HepG2 (cell line): ENCODE data around the gene DPYSL3. TPM values are rescaled to one million over a fixed set of nuclear protein-coding genes. Genes with fewer than 3 reads are reported as not detected.

Experiments used
- ATAC-seq: fragments of 200-7000 bp; cut with Tn5 transposase; 3 replicates; pipeline ENCODE4 v1.9.1; 2020; ENCODE audit warnings: mild to moderate bottlenecking, moderate library complexity
- BruUV-seq: library from RNA; stranded (reverse); fragments of 400-500 nt; replicated peaks from 2 replicates; lab custom pipeline; 2021; lab: Mats Ljungman, UMichigan
- CTCF ChIA-PET: fragments of 300-600 bp; formaldehyde crosslinking; extraction: SDS; loops from one replicate; lab custom pipeline; 2021; ENCODE audit warnings: low total read pairs, inconsistent platforms, low intra/inter-chr PET ratio; lab: Yijun Ruan, JAX
- POLR2A ChIA-PET: fragments of 350-600 bp; sonication (Branson Sonifier 250); formaldehyde crosslinking; loops from one replicate; lab custom pipeline; 2020; ENCODE audit warnings: antibody characterized with exemption, inconsistent platforms; lab: Yijun Ruan, JAX
- DNase-seq: peaks from one replicate; pipeline ENCODE4 v3.0.0-alpha.2; 2015; ENCODE audit warnings: low spot score
- FAIRE-seq: peaks from 3 replicates; lab custom pipeline; 2011; peaks lifted over from hg19 to GRCh38; lab: Jason Lieb, UNC
- H2AFZ ChIP-seq: one replicate; pipeline ENCODE4 v1.6.1; 2011; ENCODE audit warnings: low read length, inconsistent platforms
- H3K27ac ChIP-seq: fragments of 300-600 bp; 3 replicates; pipeline ENCODE4 v1.8.0; 2011; ENCODE audit warnings: mixed run types, mild to moderate bottlenecking, mixed read lengths, low read length, inconsistent platforms; ENCODE audit not compliant: insufficient read depth; ENCODE audit errors: extremely low read length
- H3K27me3 ChIP-seq, 2 experiments: fragments of 200-600 bp in 1 of 2; 2 replicates in 1 of 2; 3 replicates in 1 of 2; pipeline versions ENCODE4 v1.6.0 to v1.8.0; 2011; ENCODE audit warnings: low read length in 2 of 2, mild to moderate bottlenecking in 2 of 2, moderate library complexity in 2 of 2, inconsistent platforms in 1 of 2; ENCODE audit not compliant: insufficient read depth in 2 of 2, control insufficient read depth in 1 of 2
- H3K36me3 ChIP-seq, 2 experiments: fragments of 200-600 bp in 1 of 2; replicated peaks in 1 of 2; 2 replicates in 1 of 2; 3 replicates in 1 of 2; pipeline versions ENCODE4 v1.5.1 to v1.8.0; 2011; ENCODE audit warnings: low read length in 2 of 2, inconsistent platforms in 1 of 2; ENCODE audit not compliant: insufficient read depth in 2 of 2, control insufficient read depth in 1 of 2
- H3K4me1 ChIP-seq: 2 replicates; pipeline ENCODE4 v1.5.1; 2012; ENCODE audit warnings: low read length, inconsistent platforms; ENCODE audit not compliant: insufficient read depth
- H3K4me2 ChIP-seq: 2 replicates; pipeline ENCODE4 v1.6.0; 2011; ENCODE audit warnings: low read depth, low read length, inconsistent platforms
- H3K4me3 ChIP-seq, 3 experiments: fragments of 200-600 bp in 1 of 3; sonication (generic), shearing (Covaris generic) in 1 of 3; replicated peaks in 1 of 3; 2 replicates each; pipeline ENCODE4 v1.5.1; 2011 to 2016; ENCODE audit warnings: low read length in 3 of 3, inconsistent platforms in 2 of 3, low read depth in 2 of 3, mild to moderate bottlenecking in 2 of 3, control low read depth in 1 of 3, mixed read lengths in 1 of 3; ENCODE audit not compliant: insufficient read depth in 1 of 3
- H3K79me2 ChIP-seq: one replicate; pipeline ENCODE4 v1.6.1; 2011; ENCODE audit warnings: low read length, inconsistent platforms; ENCODE audit not compliant: insufficient read depth
- H3K9ac ChIP-seq: 2 replicates; pipeline ENCODE4 v1.6.0; 2011; ENCODE audit warnings: mild to moderate bottlenecking, low read depth, low read length, inconsistent platforms; ENCODE audit not compliant: insufficient read depth
- H3K9me3 ChIP-seq: 2 replicates; pipeline ENCODE4 v1.5.1; 2012; ENCODE audit warnings: mild to moderate bottlenecking, low read length
- H4K20me1 ChIP-seq: 2 replicates; pipeline ENCODE4 v1.6.0; 2011; ENCODE audit warnings: inconsistent platforms, mild to moderate bottlenecking, low read length, moderate library complexity; ENCODE audit not compliant: insufficient read depth
- HDAC6 ChIP-seq: fragments of 200-600 bp; sonication (generic); IDR thresholded peaks from 2 replicates; pipeline ENCODE4 v1.7.0; 2017; ENCODE audit warnings: mild to moderate bottlenecking, antibody characterized with exemption, low read length, low read depth
- HIVEP1 ChIP-seq: sonication (generic); formaldehyde crosslinking; IDR thresholded peaks from 2 replicates; pipeline ENCODE4 v1.4.0; 2020; ENCODE audit warnings: mild to moderate bottlenecking, missing genetic modification reagents
- HOXA9 ChIP-seq: sonication (generic); formaldehyde crosslinking; IDR thresholded peaks from 2 replicates; pipeline ENCODE4 v1.8.1; 2022; ENCODE audit warnings: missing genetic modification reagents, mild to moderate bottlenecking, moderate library complexity, borderline replicate concordance
- NFYB ChIP-seq: sonication (generic); formaldehyde crosslinking; IDR thresholded peaks from 2 replicates; pipeline ENCODE4 v1.4.0; 2020; ENCODE audit warnings: missing genetic modification reagents
- PLRG1 ChIP-seq: fragments of 450-650 bp; conservative IDR thresholded peaks from 2 replicates; pipeline ENCODE4 v1.6.1; 2016
- RBM22 ChIP-seq: fragments of 200-400 bp; formaldehyde crosslinking; optimal IDR thresholded peaks from 2 replicates; pipeline ENCODE3; 2017; ENCODE audit warnings: mild to moderate bottlenecking, low read length, moderate library complexity
- SRSF4 ChIP-seq: fragments of 200-400 bp; formaldehyde crosslinking; IDR thresholded peaks from one replicate; pipeline ENCODE4 v1.6.1; 2018; ENCODE audit warnings: mild to moderate bottlenecking, low read depth, low read length, moderate library complexity; ENCODE audit not compliant: poor library complexity, severe bottlenecking
- ZNF451 ChIP-seq: sonication (generic); formaldehyde crosslinking; IDR thresholded peaks from 2 replicates; pipeline ENCODE4 v1.5.0; 2020; ENCODE audit warnings: mild to moderate bottlenecking, missing genetic modification reagents
- ZNF484 ChIP-seq: sonication (generic); formaldehyde crosslinking; IDR thresholded peaks from 2 replicates; pipeline ENCODE4 v1.5.1; 2020; ENCODE audit warnings: mild to moderate bottlenecking, low read depth, missing genetic modification reagents, borderline replicate concordance
- ZNF550 ChIP-seq: sonication (generic); formaldehyde crosslinking; IDR thresholded peaks from 2 replicates; pipeline ENCODE4 v1.4.0; 2020; ENCODE audit warnings: mild to moderate bottlenecking, missing genetic modification reagents, borderline replicate concordance
- WGBS: methylation state at CpG from one replicate; pipeline ENCODE4 v1.1.6; 2017; ENCODE audit warnings: low lambda C conversion rate; 5-methylcytosine and 5-hydroxymethylcytosine counted together
- in situ Hi-C: cut with HindIII; loops from 2 replicates; pipeline ENCODE4 v1.10.0; 2017; ENCODE audit warnings: low pct_unique_long_range_greater_than_20kb; ENCODE audit not compliant: extremely low pct_ligation_motif_present
- intact Hi-C: fragments of 100-400 bp; cut with micrococcal nuclease; formaldehyde crosslinking; loops from one replicate; pipeline ENCODE4 v1.10.0; 2022; ENCODE audit not compliant: unreplicated experiment
- polyA plus RNA-seq, 8 experiments: library from polyadenylated mRNA; depleted of rRNA in 3 of 8; stranded (reverse) in 7 of 8; unstranded in 1 of 8; fragments of >200 nt; fragmentation: Illumina TruSeq in 4 of 8; extraction: Trizol in 4 of 8; gene quantifications; 2 replicates each; pipeline versions ENCODE4 v1.2.1 to v1.2.3, GENCODE V29; 2011 to 2016; ENCODE audit warnings: low read depth in 4 of 8, missing spikeins in 1 of 8, mixed read lengths in 1 of 8; ENCODE audit not compliant: insufficient read depth in 1 of 8
- total RNA-seq, 5 experiments: library from RNA; depleted of rRNA; stranded (reverse); fragments of >200 nt; fragmentation: Illumina TruSeq; extraction: Trizol; gene quantifications; 2 replicates each; pipeline ENCODE4 v1.2.3, GENCODE V29; 2016; ENCODE audit warnings: low read depth in 1 of 5
- TF ChIP-seq, protein P1 (sequence below): sonication (generic); formaldehyde crosslinking; IDR thresholded peaks from 2 replicates; pipeline ENCODE4 v1.8.0; 2023; ENCODE audit warnings: mild to moderate bottlenecking, missing genetic modification reagents
- TF ChIP-seq, protein P2 (sequence below): IDR thresholded peaks from 2 replicates; pipeline ENCODE4 v1.6.1; 2016; ENCODE audit warnings: low read depth, control low read depth

Gene DPYSL3
- total and polyA plus RNA-seq, 2 of the 13 experiments (the other 11 are each of a cell fraction or from before 2014, with no cell fraction given): 0.08 to 0.15 TPM

DNA sequence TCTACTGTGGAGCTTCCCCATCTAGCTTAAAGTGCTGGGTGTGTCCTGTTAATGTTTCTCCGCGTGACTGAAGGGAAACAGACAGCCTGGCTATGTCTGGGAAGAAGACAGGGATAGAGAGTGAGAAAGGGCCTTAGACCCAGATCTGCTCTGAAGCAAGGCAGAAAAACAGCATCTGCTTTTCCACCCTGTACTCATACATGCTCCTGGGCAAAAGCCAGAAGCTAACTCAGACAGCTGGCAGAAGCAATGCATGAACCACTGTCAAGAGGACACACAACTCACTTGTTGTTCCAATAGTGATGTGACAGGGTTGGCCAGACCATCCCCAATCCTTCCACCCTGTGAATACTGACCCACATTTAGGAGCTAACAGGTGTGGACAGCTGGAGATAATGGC lies 63.3 kb downstream of the DPYSL3 start:
- TF ChIP-seq PLRG1: no peak
- TF ChIP-seq, protein P1, sequence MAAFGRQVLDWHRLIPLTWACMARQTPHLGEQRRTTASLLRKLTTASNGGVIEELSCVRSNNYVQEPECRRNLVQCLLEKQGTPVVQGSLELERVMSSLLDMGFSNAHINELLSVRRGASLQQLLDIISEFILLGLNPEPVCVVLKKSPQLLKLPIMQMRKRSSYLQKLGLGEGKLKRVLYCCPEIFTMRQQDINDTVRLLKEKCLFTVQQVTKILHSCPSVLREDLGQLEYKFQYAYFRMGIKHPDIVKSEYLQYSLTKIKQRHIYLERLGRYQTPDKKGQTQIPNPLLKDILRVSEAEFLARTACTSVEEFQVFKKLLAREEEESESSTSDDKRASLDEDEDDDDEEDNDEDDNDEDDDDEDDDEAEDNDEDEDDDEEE (CRISPR knock-in tag): no peak
- TF ChIP-seq HIVEP1: no peak
- no peak for TF ChIP-seq RBM22
- in situ Hi-C loops: no loop called here
- Histone ChIP-seq H3K27ac (no peak overlapping the region), H3K4me3 (no peak overlapping the region), H4K20me1 (no peaks in the 10 kb centered on the region), H3K4me2 (no peak overlapping the region), H3K36me3 (no peaks in the 10 kb centered on the region), H3K27me3 (no peaks in the 10 kb centered on the region), H3K4me1 (no peaks in the 10 kb centered on the region), H2AFZ (no peak overlapping the region), H3K9ac (no peak overlapping the region), H3K9me3 (no peaks in the 10 kb centered on the region), H3K79me2 (no peaks in the 10 kb centered on the region)
- intact Hi-C loops: no loop called here
- 41% methylated on average over 2 of the region's 2 CpGs for WGBS
- ATAC-seq: no peak
- no TSS peak for BruUV-seq
- FAIRE-seq: no peak
- POLR2A ChIA-PET: no interaction called here
- CTCF ChIA-PET: no interaction called here
- DNase-seq: no peak

DNA sequence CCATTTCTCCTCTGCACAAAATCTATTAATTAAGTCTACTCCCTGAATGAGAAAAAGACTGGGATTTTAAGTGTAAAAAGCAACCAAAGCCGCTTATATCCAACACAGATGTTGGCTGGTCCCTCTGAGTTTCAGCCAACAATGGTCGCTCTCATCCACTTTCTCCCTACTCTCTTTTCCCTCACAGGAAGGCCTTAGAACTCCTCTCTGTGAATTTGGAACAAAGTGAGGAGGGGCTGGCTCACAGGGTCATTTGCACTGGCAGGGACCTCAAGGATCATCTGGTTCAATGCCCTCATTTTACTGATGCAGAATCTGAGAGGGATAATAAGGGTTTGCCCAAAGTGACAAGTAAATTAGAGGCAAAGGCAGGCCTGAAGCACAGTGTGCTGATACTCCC lies 64.0 kb downstream of the DPYSL3 start:
- Histone ChIP-seq H3K36me3 (no peaks in the 10 kb centered on the region), H3K27ac (no peak overlapping the region), H3K9me3 (no peaks in the 10 kb centered on the region), H3K4me3 (no peak overlapping the region), H3K79me2 (no peaks in the 10 kb centered on the region), H3K4me1 (no peaks in the 10 kb centered on the region), H3K4me2 (no peak overlapping the region), H4K20me1 (no peaks in the 10 kb centered on the region), H3K9ac (no peak overlapping the region), H2AFZ (no peak overlapping the region), H3K27me3 (no peaks in the 10 kb centered on the region)
- intact Hi-C loops (no loop called here), in situ Hi-C loops (no loop called here)
- BruUV-seq: no TSS peak
- FAIRE-seq: no peak
- POLR2A ChIA-PET: no interaction called here
- CTCF ChIA-PET: no interaction called here
- WGBS: 21% methylated on average over 2 of the region's 2 CpGs
- no peak for ATAC-seq
- no peak for DNase-seq
- TF ChIP-seq ZNF550 (CRISPR knock-in tag) (no peak), SRSF4 (no peak), HDAC6 (no peak), ZNF484 (CRISPR knock-in tag) (no peak), HOXA9 (CRISPR knock-in tag) (no peak), ZNF451 (CRISPR knock-in tag) (no peak), NFYB (CRISPR knock-in tag) (no peak)
- TF ChIP-seq, protein P2, sequence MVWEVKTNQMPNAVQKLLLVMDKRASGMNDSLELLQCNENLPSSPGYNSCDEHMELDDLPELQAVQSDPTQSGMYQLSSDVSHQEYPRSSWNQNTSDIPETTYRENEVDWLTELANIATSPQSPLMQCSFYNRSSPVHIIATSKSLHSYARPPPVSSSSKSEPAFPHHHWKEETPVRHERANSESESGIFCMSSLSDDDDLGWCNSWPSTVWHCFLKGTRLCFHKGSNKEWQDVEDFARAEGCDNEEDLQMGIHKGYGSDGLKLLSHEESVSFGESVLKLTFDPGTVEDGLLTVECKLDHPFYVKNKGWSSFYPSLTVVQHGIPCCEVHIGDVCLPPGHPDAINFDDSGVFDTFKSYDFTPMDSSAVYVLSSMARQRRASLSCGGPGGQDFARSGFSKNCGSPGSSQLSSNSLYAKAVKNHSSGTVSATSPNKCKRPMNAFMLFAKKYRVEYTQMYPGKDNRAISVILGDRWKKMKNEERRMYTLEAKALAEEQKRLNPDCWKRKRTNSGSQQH (CRISPR knock-in tag): no peak
